GM18907 (cell line): ENCODE data around the gene ZDHHC3.

Experiments
- ATAC-seq: cut with Tn5 transposase; IDR thresholded peaks from one replicate; pipeline ENCODE4 v1.9.1; 2021; ENCODE audit warnings: mild to moderate bottlenecking, moderate library complexity; ENCODE audit not compliant: unreplicated experiment

ZDHHC3 gene

DNA sequence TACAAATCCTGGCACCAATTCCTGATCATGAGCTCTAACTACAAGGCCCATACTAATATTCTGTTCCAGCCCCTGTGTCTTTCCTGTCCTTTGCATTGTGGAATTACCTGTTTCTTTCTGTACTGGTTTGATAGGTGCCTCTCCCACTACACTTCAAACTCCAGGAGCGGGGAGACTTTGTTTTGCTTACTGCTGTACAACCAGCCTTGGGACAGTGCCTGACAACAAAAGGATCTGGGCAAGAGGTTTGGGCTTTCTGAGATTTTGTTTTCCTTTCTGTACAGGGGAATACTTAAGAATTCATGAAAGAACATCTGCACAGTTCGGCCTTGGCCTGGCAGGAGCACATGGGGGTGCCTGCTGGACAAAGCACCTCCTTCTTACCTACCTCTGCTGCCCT, 45.1 kb downstream of the ZDHHC3 start:
- no peak for ATAC-seq

GRCh38 chr3:44929782-44930181, 46.2 kb downstream of the ZDHHC3 start:
- no peak for ATAC-seq

DNA sequence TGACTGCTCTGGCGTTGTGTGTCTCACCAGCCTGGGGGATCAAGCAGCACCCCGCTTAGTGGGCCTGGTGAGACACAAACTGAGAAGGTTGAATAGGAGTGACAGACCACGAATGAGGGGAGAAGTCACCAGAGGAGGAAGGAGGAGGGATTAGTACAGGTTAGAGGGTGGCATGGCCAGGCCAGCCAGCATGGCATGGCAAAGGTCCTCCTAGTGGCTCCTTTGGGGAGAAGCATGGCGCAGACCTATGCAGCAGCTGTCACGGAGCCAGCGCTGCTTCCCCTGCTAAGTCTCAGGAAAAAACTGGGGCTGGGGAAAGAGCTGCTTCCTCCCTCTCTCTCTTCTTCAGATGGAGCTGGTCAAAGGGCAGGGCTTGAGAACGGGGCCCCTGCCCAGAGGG, 48.6 kb downstream of the ZDHHC3 start:
- no peak for ATAC-seq

DNA sequence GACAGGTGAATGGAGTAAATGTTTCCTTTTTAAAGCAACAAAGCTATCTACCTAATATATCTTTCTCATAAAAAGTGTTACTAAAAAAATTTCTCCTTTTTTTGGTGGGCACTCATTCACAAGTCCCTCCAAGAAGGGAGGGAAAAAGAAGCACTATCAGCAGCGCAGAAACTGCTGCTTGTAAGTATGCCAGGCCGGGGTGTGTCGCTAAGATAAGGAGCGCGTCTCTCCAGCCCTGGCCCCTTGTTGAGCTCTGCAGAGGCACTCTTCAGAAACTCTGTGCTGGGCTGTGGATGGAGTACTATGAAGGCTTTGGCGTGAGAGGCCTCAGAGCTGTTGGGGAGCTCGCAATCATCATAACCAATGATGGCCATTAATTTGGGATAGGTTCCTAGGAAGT, 49.1 kb downstream of the ZDHHC3 start:
- ATAC-seq = no peak

GRCh38 chr3:44926172-44926571, 49.8 kb downstream of the ZDHHC3 start:
- no peak for ATAC-seq

DNA sequence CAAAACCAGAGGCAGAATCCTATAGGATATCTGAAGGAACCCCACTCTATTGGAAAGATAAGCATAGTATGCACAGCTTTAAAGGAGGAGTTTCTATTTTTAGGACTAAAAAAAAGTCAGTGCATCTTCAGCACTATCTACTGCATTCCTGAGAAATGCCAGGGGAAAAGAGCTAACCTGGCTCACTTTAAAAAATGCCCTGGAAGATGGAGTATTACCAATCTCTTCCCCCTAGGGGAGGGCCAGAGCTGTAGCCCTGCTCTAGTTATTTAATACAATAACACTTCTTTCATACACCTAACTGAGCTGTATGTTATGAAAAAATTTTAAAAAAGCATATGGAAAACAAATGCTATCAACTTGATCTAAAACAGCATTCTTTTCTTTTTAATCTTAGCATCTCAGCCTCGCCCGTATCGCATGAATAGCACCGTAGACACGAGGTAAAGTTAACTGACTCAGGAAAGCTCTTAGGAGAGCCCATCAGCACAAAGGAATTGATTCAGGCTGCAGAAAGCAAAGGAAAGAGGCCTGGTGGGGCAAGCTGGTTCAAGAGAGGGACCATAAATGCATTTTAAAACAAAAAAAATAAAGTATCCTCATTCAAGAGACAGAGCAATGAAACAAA, 51.4 kb downstream of the ZDHHC3 start:
- ATAC-seq = no peak

- no peak for ATAC-seq
Measured at GRCh38 chr3:44923632-44924456, 52.1 kb downstream of the ZDHHC3 start.

GRCh38 chr3:44920081-44920480, 55.9 kb downstream of the ZDHHC3 start:
- ATAC-seq = no peak

- no peak for ATAC-seq
Measured at GRCh38 chr3:44918581-44918980, 57.4 kb downstream of the ZDHHC3 start.

DNA sequence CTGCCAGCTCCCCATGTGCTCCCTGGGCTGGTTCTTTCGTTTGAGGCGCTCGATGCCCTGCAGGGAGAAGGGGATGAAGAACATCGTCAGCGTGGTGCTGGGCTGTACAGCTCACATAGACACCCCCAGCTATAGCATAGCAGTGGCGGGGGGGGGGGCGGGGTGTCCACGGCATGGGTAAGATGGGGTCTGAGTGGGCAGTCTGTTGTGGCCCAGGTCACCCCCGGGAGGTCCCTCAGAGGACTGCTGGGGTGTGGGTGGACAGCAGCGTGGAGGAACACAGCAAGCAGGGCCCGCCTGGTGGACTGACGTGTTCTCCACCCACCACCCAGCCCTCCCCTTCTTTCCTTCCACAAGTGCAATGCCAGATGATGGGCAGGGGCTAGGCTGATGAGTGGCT, 57.9 kb downstream of the ZDHHC3 start:
- no peak for ATAC-seq

DNA sequence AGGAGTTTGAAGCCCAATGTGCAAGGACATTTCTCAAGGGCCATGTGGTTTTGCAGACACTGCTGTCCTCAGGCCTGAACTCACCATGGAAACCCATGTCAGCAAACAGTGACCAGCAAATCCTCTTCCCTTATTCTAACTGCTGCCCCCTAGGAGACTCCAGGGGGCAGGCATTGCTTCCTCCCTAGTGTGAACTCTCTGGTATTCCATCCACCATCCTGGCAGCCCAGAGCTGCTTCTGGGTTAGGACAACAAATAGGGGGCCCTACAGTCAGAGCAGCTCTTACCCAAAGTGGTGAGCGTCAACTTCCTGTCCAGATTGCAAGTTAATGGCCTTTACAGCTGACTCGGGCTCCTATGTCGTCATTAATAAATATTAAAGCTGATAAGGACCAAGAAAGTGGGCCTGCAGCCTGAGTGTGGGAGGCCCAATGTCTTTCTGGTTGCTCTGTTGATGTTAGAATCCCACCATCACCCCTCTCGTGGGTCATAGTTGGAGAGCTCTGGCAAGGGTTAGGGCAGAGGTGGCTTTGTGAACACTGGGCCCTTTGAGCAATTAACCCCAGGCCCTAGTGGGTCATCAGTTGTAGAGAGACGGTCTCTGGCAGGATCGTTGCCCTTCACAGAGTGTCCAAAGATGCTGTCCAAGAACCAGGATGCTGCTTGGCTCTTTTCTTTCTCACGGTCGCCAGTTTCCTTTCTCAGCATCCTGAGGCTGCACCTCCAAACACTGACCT, 60.1 kb downstream of the ZDHHC3 start:
- ATAC-seq = no peak

DNA sequence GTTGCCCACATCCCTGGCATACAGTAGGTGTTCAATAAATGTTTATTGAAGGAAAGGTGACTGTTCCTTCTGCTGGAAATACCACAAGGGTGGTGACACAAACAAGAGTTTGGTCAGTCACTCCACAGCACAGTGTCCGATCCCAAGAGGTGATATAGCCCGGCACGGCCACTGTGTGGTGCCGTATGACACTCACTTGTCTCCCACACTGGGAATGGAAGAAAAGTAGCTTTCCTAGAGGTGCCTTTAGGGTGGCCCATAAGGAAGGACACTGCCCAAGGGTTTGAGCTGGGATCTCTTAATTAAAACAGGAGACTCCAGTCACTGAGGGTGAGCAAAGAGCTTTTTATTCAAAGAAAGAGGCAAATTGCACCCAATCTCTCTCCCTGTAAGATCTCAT, 61.0 kb downstream of the ZDHHC3 start:
- no peak for ATAC-seq

DNA sequence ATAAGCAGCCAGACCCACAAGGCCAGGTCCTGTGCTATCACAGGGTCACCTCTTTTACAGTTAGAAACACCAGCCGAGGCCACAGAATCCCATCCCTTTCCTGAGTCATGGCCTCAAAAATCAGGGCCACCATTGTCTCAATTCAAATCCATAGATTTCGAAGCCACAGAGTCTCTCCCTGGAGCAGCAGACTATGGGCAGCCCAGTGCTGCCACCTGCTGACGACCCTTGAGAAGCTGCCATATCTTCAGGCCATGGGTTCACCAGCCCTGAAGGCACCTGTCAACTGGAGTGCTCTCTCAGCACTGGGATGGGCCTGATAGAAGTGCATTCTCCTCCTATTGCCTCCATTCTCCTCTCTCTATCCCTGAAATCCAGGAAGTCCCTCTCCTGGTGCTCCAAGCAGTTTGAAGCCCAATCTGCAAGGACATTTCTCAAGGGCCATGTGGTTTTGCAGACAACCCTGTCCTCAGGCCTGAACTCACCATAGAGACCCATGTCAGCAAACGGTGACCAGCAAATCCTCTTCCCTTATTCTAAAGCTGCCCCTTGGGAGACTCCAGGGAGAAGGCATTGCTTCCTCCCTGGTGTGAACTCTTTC, 62.0 kb downstream of the ZDHHC3 start:
- ATAC-seq = no peak

DNA sequence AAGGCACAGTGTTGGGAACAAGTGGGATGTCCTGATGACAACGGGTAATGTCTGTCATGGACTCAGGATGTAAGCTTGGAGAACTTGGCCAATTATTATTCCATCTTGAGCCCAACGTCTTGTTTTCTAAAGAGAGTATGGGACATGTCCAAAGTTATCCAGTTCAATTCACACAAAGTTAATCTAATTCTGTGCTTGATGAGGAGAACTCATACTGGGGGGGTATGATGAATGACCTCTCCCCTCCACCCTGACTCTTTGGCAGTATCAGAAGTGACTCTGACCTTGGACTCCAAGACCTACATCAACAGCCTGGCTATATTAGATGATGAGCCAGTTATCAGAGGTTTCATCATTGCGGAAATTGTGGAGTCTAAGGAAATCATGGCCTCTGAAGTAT, 65.3 kb downstream of the ZDHHC3 start:
- no peak for ATAC-seq

GRCh38 chr3:44909063-44909462, 66.9 kb downstream of the ZDHHC3 start:
- no peak for ATAC-seq

DNA sequence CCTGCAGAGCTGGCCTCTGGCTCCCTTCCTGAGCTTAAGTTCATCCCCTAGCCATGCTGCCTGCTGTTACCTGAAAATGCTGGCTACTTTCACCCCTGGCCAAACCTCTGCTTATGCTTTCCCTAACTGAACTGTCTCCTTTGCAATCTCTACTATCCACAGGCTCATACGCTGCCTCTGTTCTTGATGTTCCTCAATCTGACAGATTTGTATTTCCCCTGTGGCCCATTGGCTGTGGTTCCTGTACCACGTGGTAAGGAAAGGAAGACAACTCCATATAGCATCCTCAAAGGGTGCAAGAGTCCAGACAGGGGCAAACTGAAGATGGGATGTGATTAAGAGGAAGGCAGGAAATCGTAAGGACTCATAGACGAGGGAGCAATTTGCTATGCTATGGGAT, 68.4 kb downstream of the ZDHHC3 start:
- no peak for ATAC-seq

- ATAC-seq = no peak
Measured at GRCh38 chr3:44906997-44907396, 69.0 kb downstream of the ZDHHC3 start.

- ATAC-seq = no peak
Measured at GRCh38 chr3:44905446-44906157, 70.4 kb downstream of the ZDHHC3 start.

- no peak for ATAC-seq
Measured at GRCh38 chr3:44903751-44904150, 72.2 kb downstream of the ZDHHC3 start.

GRCh38 chr3:44903314-44903713, 72.7 kb downstream of the ZDHHC3 start:
- ATAC-seq = no peak

- ATAC-seq = no peak
Measured at GRCh38 chr3:44902628-44903027, 73.3 kb downstream of the ZDHHC3 start.
